Measurements from ENCODE around the gene CPA5. TPM values are rescaled to one million over a fixed set of nuclear protein-coding genes. Genes with fewer than 3 reads are reported as not detected.
"Not testable (repeated sequence)": the region's sequence is repeated elsewhere in the genome, so short reads cannot be mapped to it uniquely, and the experiment has no call there.

Gene CPA5
- total and polyA plus RNA-seq, 9 of the 15 experiments (the other 6 are each of a cell fraction or from before 2014, with no cell fraction given), result 0.13 to 2.4 (median 0.91) TPM

GRCh38 chr7:130374507-130374906, 29.9 kb downstream of the CPA5 start (continued):
- TF ChIP-seq AFF4 (CRISPR knock-in tag; IDR thresholded peaks at IDR 0.05), result no peak
- TF ChIP-seq FOXJ2 (tag; IDR thresholded peaks at IDR 0.05), result no peak
- no peak for TF ChIP-seq RBM22 (IDR thresholded peaks at IDR 0.05; ENCODE audit: low read depth, low read length, poor library complexity, severe bottlenecking)
- no peak for TF ChIP-seq SMARCA4 (IDR thresholded peaks at IDR 0.05)
- TF ChIP-seq SMAD3 (CRISPR knock-in tag; conservative IDR thresholded peaks at IDR 0.05), result no peak

- peaks cover 18 to 27% of the 10 kb centered on the region in 2 experiments for H3K4me1 ChIP-seq (replicated peaks in 1 of 2; ENCODE audit: control insufficient read depth in 2 of 2, insufficient read depth in 2 of 2, low read length in 2 of 2)
- H3K27ac ChIP-seq (ENCODE audit: extremely low read depth, low read depth, low read length); H3K36me3 ChIP-seq (ENCODE audit: control insufficient read depth, insufficient read depth, low read length); H3K27me3 ChIP-seq (ENCODE audit: control insufficient read depth in 2 of 2, insufficient read depth in 2 of 2, low read length in 2 of 2); H3K9me3 ChIP-seq (replicated peaks; ENCODE audit: control insufficient read depth, insufficient read depth, low read depth, low read length); H4K20me1 ChIP-seq (replicated peaks; ENCODE audit: control insufficient read depth, insufficient read depth, low read length); H3K4me3 ChIP-seq; H3K9ac ChIP-seq (ENCODE audit: insufficient read depth in 1 of 2, low read depth in 2 of 2, low read length in 2 of 2); H3K79me2 ChIP-seq (ENCODE audit: control insufficient read depth, insufficient read depth, low read length); H3K9me1 ChIP-seq (ENCODE audit: control insufficient read depth, insufficient read depth, low read length); ATAC-seq; H2AFZ ChIP-seq (ENCODE audit: low read depth, low read length); CTCF ChIA-PET (ENCODE audit: low intra/inter-chr PET ratio); in situ Hi-C loops (cut with MboI); intact Hi-C loops (cut with micrococcal nuclease); H3K4me2 ChIP-seq (ENCODE audit: insufficient read depth, low read length); FAIRE-seq; BruUV-seq (replicated peaks); DNase-seq (ENCODE audit: extremely low read depth in 1 of 4, low spot score in 3 of 4): not testable (repeated sequence)
- POLR2A ChIA-PET, result interaction anchor here (0.9 kb wide), 1 partner anchor 18 kb away, joined by 3 read pairs; no protein-coding TSS in a partner anchor
- TF ChIP-seq ZNF766 (CRISPR knock-in tag; conservative IDR thresholded peaks at IDR 0.05) (0 out of 2 replicates have a peak, but pooled peaks have one; percentile 18), ZNF280A (IDR thresholded peaks at IDR 0.05; ENCODE audit: low read depth, partially characterized antibody) (peak; percentile 87), EHMT2 (IDR thresholded peaks at IDR 0.05) (peak; percentile 45), ZEB2 (IDR thresholded peaks at IDR 0.05) (peak; percentile 39; the same call in 1 of the 2 replicates), CBX3 (IDR thresholded peaks at IDR 0.05; ENCODE audit: borderline replicate concordance in 1 of 2, low read length in 2 of 2) (peak in 1 of 2 experiments; percentile 54; a peak in 1 of 3 replicates), ZNF431 (CRISPR knock-in tag; IDR thresholded peaks at IDR 0.05) (peak; percentile 100), TRIM28 (IDR thresholded peaks at IDR 0.05) (peak; percentile 91), CC2D1A (IDR thresholded peaks at IDR 0.05) (peak; percentile 38; the same call in 1 of the 2 replicates), TRIM24 (IDR thresholded peaks at IDR 0.05) (peak; percentile 26 to 64; a peak in 3 of 4 replicates), ZFP36 (IDR thresholded peaks at IDR 0.05; ENCODE audit: low read depth, low read length, partially characterized antibody) (peak; percentile 33)
- 0% methylated on average over 1 of the region's 1 CpG for WGBS (ENCODE audit: insufficient coverage, low coverage, missing lambda C conversion rate)
These were observed 31.8 kb downstream of the CPA5 start for GRCh38 chr7:130376461-130376860.

Measured in K562 (cell line).